HG03378 (cell line): Measurements from ENCODE around the gene GALNTL6.
"Not testable (repeated sequence)": the region's sequence is repeated elsewhere in the genome, so short reads cannot be mapped to it uniquely, and the experiment has no call there.

ENCODE experiments used
- ATAC-seq: cut with Tn5 transposase; IDR thresholded peaks from one replicate; pipeline ENCODE4 v1.9.1; 2021; ENCODE audit warnings: mild to moderate bottlenecking, moderate library complexity; ENCODE audit not compliant: unreplicated experiment

Gene GALNTL6

GRCh38 chr4:172897046-172897445, 1083.8 kb downstream of the GALNTL6 start:
- ATAC-seq: no peak

GRCh38 chr4:172898715-172899114, 1085.5 kb downstream of the GALNTL6 start:
- no peak for ATAC-seq

GRCh38 chr4:172899861-172900260, 1086.7 kb downstream of the GALNTL6 start:
- no peak for ATAC-seq

- ATAC-seq: no peak
These were observed 1087.7 kb downstream of the GALNTL6 start for GRCh38 chr4:172900900-172901299.

- ATAC-seq: not testable (repeated sequence)
These were observed 1099.3 kb downstream of the GALNTL6 start for GRCh38 chr4:172912468-172912867.

- not testable (repeated sequence) for ATAC-seq
These were observed 1104.2 kb downstream of the GALNTL6 start for GRCh38 chr4:172917403-172917802.

GRCh38 chr4:172919269-172919668, 1106.1 kb downstream of the GALNTL6 start:
- ATAC-seq: no peak

- no peak for ATAC-seq
These were observed 1114.1 kb downstream of the GALNTL6 start for GRCh38 chr4:172927096-172927814.

GRCh38 chr4:172928347-172928746, 1115.1 kb downstream of the GALNTL6 start:
- no peak for ATAC-seq

GRCh38 chr4:172938072-172938829, 1125.0 kb downstream of the GALNTL6 start:
- ATAC-seq: no peak

- ATAC-seq: no peak
These were observed 1125.7 kb downstream of the GALNTL6 start for GRCh38 chr4:172938870-172939269.

GRCh38 chr4:172942840-172943239, 1129.6 kb downstream of the GALNTL6 start:
- ATAC-seq: no peak

GRCh38 chr4:172945611-172946010, 1132.4 kb downstream of the GALNTL6 start:
- no peak for ATAC-seq

GRCh38 chr4:172946503-172946902, 1133.3 kb downstream of the GALNTL6 start:
- ATAC-seq: no peak

GRCh38 chr4:172947594-172947993, 1134.4 kb downstream of the GALNTL6 start:
- no peak for ATAC-seq

- ATAC-seq: no peak
These were observed 1137.8 kb downstream of the GALNTL6 start for GRCh38 chr4:172950990-172951389.

GRCh38 chr4:172951679-172952451, 1138.7 kb downstream of the GALNTL6 start:
- no peak for ATAC-seq

- ATAC-seq: no peak
These were observed 1140.8 kb downstream of the GALNTL6 start for GRCh38 chr4:172953896-172954568.

- not testable (repeated sequence) for ATAC-seq
These were observed 1143.1 kb downstream of the GALNTL6 start for GRCh38 chr4:172956340-172956739.

GRCh38 chr4:172957216-172957615, 1144.0 kb downstream of the GALNTL6 start:
- ATAC-seq: no peak
